ENCODE results near the gene SPINK4.

GRCh38 chr9:33288828-33289483 is 49.0 kb downstream of the SPINK4 start:
- no peak for TF ChIP-seq CTCF (IDR thresholded peaks at IDR 0.05; ENCODE audit: low read length)
- TF ChIP-seq EZH2 (IDR thresholded peaks at IDR 0.05; ENCODE audit: borderline replicate concordance, low read length), result no peak

Measured in OCI-LY1 (cell line).